GM23338 (cell line): ENCODE data around the gene MAPK8. TPM values are rescaled to one million over a fixed set of nuclear protein-coding genes. Genes with fewer than 3 reads are reported as not detected.

Source experiments
- ATAC-seq: fragments of 200-7000 bp; cut with Tn5 transposase; 3 replicates; pipeline ENCODE4 v1.9.1; 2020
- DNase-seq: peaks from one replicate; pipeline ENCODE4 v3.0.0-alpha.2; 2015; ENCODE audit warnings: low spot score
- H2AFZ ChIP-seq: fragments of 200-600 bp; sonication (generic); 2 replicates; pipeline ENCODE4 v1.8.0; 2016; ENCODE audit warnings: antibody characterized with exemption, mild to moderate bottlenecking, moderate library complexity
- H3F3A ChIP-seq: fragments of 200-600 bp; sonication (generic); replicated peaks from 2 replicates; pipeline ENCODE4 v1.8.0; 2017; ENCODE audit warnings: antibody characterized with exemption, mixed run types, low read depth
- H3K27ac ChIP-seq: fragments of 200-600 bp; sonication (generic); 2 replicates; pipeline ENCODE4 v1.6.1; 2016; ENCODE audit warnings: low read depth
- H3K27me3 ChIP-seq: fragments of 200-600 bp; sonication (generic); 2 replicates; pipeline ENCODE4 v1.8.0; 2016; ENCODE audit warnings: mild to moderate bottlenecking, mixed run types, moderate library complexity; ENCODE audit not compliant: insufficient read depth
- H3K36me3 ChIP-seq: fragments of 200-600 bp; sonication (generic); 2 replicates; pipeline ENCODE4 v1.8.0; 2016; ENCODE audit warnings: mild to moderate bottlenecking; ENCODE audit not compliant: insufficient read depth
- H3K4me1 ChIP-seq: fragments of 200-600 bp; sonication (generic); 2 replicates; pipeline ENCODE4 v1.8.0; 2016; ENCODE audit warnings: mild to moderate bottlenecking, moderate library complexity; ENCODE audit not compliant: insufficient read depth
- H3K4me2 ChIP-seq: fragments of 200-600 bp; sonication (generic); 2 replicates; pipeline ENCODE4 v1.7.1; 2017; ENCODE audit warnings: mixed run types
- H3K4me3 ChIP-seq: fragments of 200-600 bp; sonication (generic); 2 replicates; pipeline ENCODE4 v1.6.1; 2016; ENCODE audit warnings: mixed run types
- H3K79me2 ChIP-seq: fragments of 200-600 bp; sonication (generic); replicated peaks from 2 replicates; pipeline ENCODE4 v1.8.0; 2017; ENCODE audit warnings: mild to moderate bottlenecking; ENCODE audit not compliant: insufficient read depth
- H3K9me2 ChIP-seq: fragments of 200-600 bp; sonication (generic); 2 replicates; pipeline ENCODE4 v1.8.0; 2017; ENCODE audit not compliant: insufficient read depth
- H4K20me1 ChIP-seq: fragments of 200-600 bp; sonication (generic); replicated peaks from 2 replicates; pipeline ENCODE4 v1.8.0; 2017; ENCODE audit warnings: mild to moderate bottlenecking; ENCODE audit not compliant: insufficient read depth
- H3K27ac Mint-ChIP-seq: 2 replicates; pipeline ENCODE4 v1.8.0; 2020; ENCODE audit warnings: inconsistent platforms, mild to moderate bottlenecking, moderate library complexity, mixed read lengths
- H3K27me3 Mint-ChIP-seq: 3 replicates; pipeline ENCODE4 v1.8.0; 2022; ENCODE audit warnings: low read depth, mild to moderate bottlenecking, moderate library complexity, mixed read lengths, inconsistent platforms; ENCODE audit not compliant: insufficient read depth, poor library complexity
- H3K36me3 Mint-ChIP-seq: 3 replicates; pipeline ENCODE4 v1.8.0; 2021; ENCODE audit warnings: low read depth, mild to moderate bottlenecking, inconsistent platforms, moderate library complexity, mixed read lengths
- H3K4me1 Mint-ChIP-seq: 3 replicates; pipeline ENCODE4 v1.8.0; 2020; ENCODE audit warnings: mild to moderate bottlenecking, inconsistent platforms, mixed read lengths
- H3K4me3 Mint-ChIP-seq: 3 replicates; pipeline ENCODE4 v1.8.0; 2021; ENCODE audit warnings: moderate library complexity, mild to moderate bottlenecking, inconsistent platforms, mixed read lengths
- H3K9me3 Mint-ChIP-seq: 3 replicates; pipeline ENCODE4 v1.8.0; 2020; ENCODE audit warnings: moderate library complexity, mild to moderate bottlenecking, inconsistent platforms, mixed read lengths
- CREB1 ChIP-seq: fragments of 250-450 bp; sonication (Bioruptor Pico); IDR thresholded peaks from 2 replicates; pipeline ENCODE4 v1.5.0; 2020; ENCODE audit warnings: low read depth, mild to moderate bottlenecking, moderate library complexity
- CTCF ChIP-seq, 2 experiments: fragments of 200-600 bp in 1 of 2; sonication (generic) in 1 of 2; conservative IDR thresholded peaks; 2 replicates each; pipeline versions ENCODE4 v1.5.1 to v1.6.1; 2016 to 2017; ENCODE audit warnings: antibody characterized with exemption in 2 of 2, low read depth in 2 of 2, mild to moderate bottlenecking in 2 of 2, moderate library complexity in 1 of 2
- ETS1 ChIP-seq: IDR thresholded peaks from 2 replicates; pipeline ENCODE4 v1.6.1; 2016; ENCODE audit warnings: antibody characterized with exemption
- EZH2 ChIP-seq: fragments of 200-600 bp; sonication (generic); IDR thresholded peaks from one replicate; pipeline ENCODE4 v1.8.0; 2017; ENCODE audit warnings: antibody characterized with exemption, mild to moderate bottlenecking, low read depth; ENCODE audit not compliant: unreplicated experiment
- EZH2phosphoT487 ChIP-seq: fragments of 200-600 bp; sonication (generic); IDR thresholded peaks from one replicate; pipeline ENCODE4 v1.8.1; 2018; ENCODE audit warnings: antibody characterized with exemption; ENCODE audit not compliant: unreplicated experiment
- JUNB ChIP-seq: IDR thresholded peaks from one replicate; pipeline ENCODE4 v1.6.1; 2016; ENCODE audit warnings: antibody characterized with exemption; ENCODE audit not compliant: unreplicated experiment
- NANOG ChIP-seq: IDR thresholded peaks from 2 replicates; pipeline ENCODE4 v1.6.1; 2016; ENCODE audit warnings: antibody characterized with exemption, borderline replicate concordance
- POLR2AphosphoS5 ChIP-seq: IDR thresholded peaks from 2 replicates; pipeline ENCODE4 v1.6.1; 2016; ENCODE audit warnings: antibody characterized with exemption, low read depth
- STAT1 ChIP-seq: IDR thresholded peaks from one replicate; pipeline ENCODE4 v1.6.1; 2016; ENCODE audit warnings: antibody characterized with exemption; ENCODE audit not compliant: unreplicated experiment
- ZNF114 ChIP-seq: fragments of 250-450 bp; sonication (Bioruptor Pico); IDR thresholded peaks from 2 replicates; pipeline ENCODE4 v1.5.0; 2020; ENCODE audit warnings: mild to moderate bottlenecking, moderate library complexity
- ZNF331 ChIP-seq: fragments of 250-450 bp; sonication (Bioruptor Pico); IDR thresholded peaks from 2 replicates; pipeline ENCODE4 v1.5.0; 2020; ENCODE audit warnings: low read depth, mild to moderate bottlenecking, moderate library complexity
- ZNF462 ChIP-seq: fragments of 250-450 bp; sonication (Bioruptor Pico); IDR thresholded peaks from 2 replicates; pipeline ENCODE4 v1.5.0; 2020; ENCODE audit warnings: mild to moderate bottlenecking, moderate library complexity
- polyA plus RNA-seq: library from polyadenylated mRNA; unstranded; fragments of >200 nt; fragmentation: Nextera tagmentation; extraction: Ambion mirVana; gene quantifications from 2 replicates; pipeline ENCODE4 v1.2.1, GENCODE V29; 2016
- total RNA-seq: library from RNA; depleted of rRNA; stranded (reverse); fragments of >200 nt; shearing (Covaris generic); gene quantifications from 2 replicates; pipeline ENCODE4 v1.2.3, GENCODE V29; 2014

Gene MAPK8
- total and polyA plus RNA-seq, 2 experiments from 2014 or later, result 52.4 to 73.6 TPM

- ATAC-seq, result no peak
- no peak overlapping the region for H3K27ac Mint-ChIP-seq
- TF ChIP-seq JUNB (no peak), STAT1 (no peak), EZH2phosphoT487 (no peak), NANOG (no peak), ETS1 (no peak), CTCF (conservative IDR thresholded peaks at IDR 0.05; ENCODE audit: low read depth in 2 of 2) (no peak), CREB1 (CRISPR knock-in tag) (no peak), POLR2AphosphoS5 (no peak), ZNF462 (no peak), EZH2 (no peak), ZNF331 (CRISPR knock-in tag) (no peak), ZNF114 (CRISPR knock-in tag) (no peak)
Observed at GRCh38 chr10:48448796-48449195, 142.3 kb downstream of the MAPK8 start.

More at GRCh38 chr10:48448796-48449195, 142.3 kb downstream of the MAPK8 start:
- H2AFZ ChIP-seq, result no peak overlapping the region
- DNase-seq, result no peak
- Mint-ChIP-seq H3K4me1 (peaks cover 13% of the 10 kb centered on the region), H3K9me3 (no peaks in the 10 kb centered on the region), H3K36me3 (peaks cover 7% of the 10 kb centered on the region; the same call in 2 of the 3 replicates), H3K4me3 (no peak overlapping the region), H3K27me3 (peaks cover 13% of the 10 kb centered on the region)
- no peak overlapping the region for H3K4me3 ChIP-seq
- no peaks in the 10 kb centered on the region for H3K36me3 ChIP-seq
- no peaks in the 10 kb centered on the region for H3K27me3 ChIP-seq
- H3K4me1 ChIP-seq, result no peaks in the 10 kb centered on the region
- no peak overlapping the region for H3K4me2 ChIP-seq
- no peak overlapping the region for H3K27ac ChIP-seq
- H4K20me1 ChIP-seq, result no peaks in the 10 kb centered on the region; the same call in 1 of the 2 replicates
- H3K9me2 ChIP-seq, result no peaks in the 10 kb centered on the region
- H3K79me2 ChIP-seq, result no peaks in the 10 kb centered on the region
- H3F3A ChIP-seq, result no peaks in the 10 kb centered on the region
